Psoas muscle (tissue), 8 donors: ENCODE results near the gene PDE11A. TPM values are rescaled to one million over a fixed set of nuclear protein-coding genes. Genes with fewer than 3 reads are reported as not detected.

ENCODE experiments used
- ATAC-seq, 4 donors: fragments of 200-7000 bp; cut with Tn5 transposase; one replicate each; pipeline ENCODE4 v1.9.1; 2020; ENCODE audit warnings: moderate library complexity in 3 of 4, mild to moderate bottlenecking in 2 of 4
- DNase-seq, 2 donors: peaks; one replicate each; pipeline ENCODE4 v3.0.0-alpha.2; 2020
- H3K27ac ChIP-seq: fragments of 200-600 bp; one replicate; pipeline ENCODE4 v1.8.0; 2022
- H3K27me3 ChIP-seq, 3 donors: fragments of 200-600 bp in 1 of 3; one replicate each; pipeline versions ENCODE4 v1.6.1 to v1.8.0; 2013 to 2022; ENCODE audit warnings: low read length in 2 of 3, mild to moderate bottlenecking in 2 of 3, moderate library complexity in 1 of 3; ENCODE audit not compliant: insufficient read depth in 3 of 3
- H3K36me3 ChIP-seq, 2 donors: fragments of 200-600 bp in 1 of 2; one replicate each; pipeline versions ENCODE4 v1.6.1 to v1.8.0; 2013 to 2022; ENCODE audit warnings: low read depth in 1 of 2, mild to moderate bottlenecking in 1 of 2, moderate library complexity in 1 of 2; ENCODE audit not compliant: insufficient read depth in 1 of 2
- H3K4me1 ChIP-seq: fragments of 200-600 bp; one replicate; pipeline ENCODE4 v1.8.0; 2022
- H3K4me3 ChIP-seq: fragments of 200-600 bp; one replicate; pipeline ENCODE4 v1.8.0; 2022; ENCODE audit warnings: mild to moderate bottlenecking
- H3K9me3 ChIP-seq: fragments of 200-600 bp; one replicate; pipeline ENCODE4 v1.8.0; 2022
- WGBS, 3 donors: extraction: QIAGEN DNeasy Blood & Tissue Kit; methylation state at CpG; one replicate each; pipeline versions ENCODE4 v1.1.6 to v1.1.7; 2013; 5-methylcytosine and 5-hydroxymethylcytosine counted together
- intact Hi-C, 2 donors: fragments of 100-400 bp; cut with DNase I; formaldehyde crosslinking; loops; one replicate each; pipeline versions ENCODE4 v1.11.0 to v1.14.2; 2022
- polyA plus RNA-seq, 3 donors: library from polyadenylated mRNA; stranded (reverse); fragments of 200-250 nt; gene quantifications; one replicate each; pipeline ENCODE4 v1.2.3, GENCODE V29; 2013
- total RNA-seq, 4 donors: library from RNA; stranded (reverse); fragmentation: NEBNext Ultra II Directional in 2 of 4; extraction: Animal tissue kit (Norgen Biotek cat#: 25700) in 2 of 4; gene quantifications; one replicate each; pipeline versions ENCODE4 v1.2.1 to v1.2.4, GENCODE V29; 2021 to 2023
- TF ChIP-seq, protein P1 (sequence below): fragments of 200-600 bp; IDR thresholded peaks from one replicate; pipeline ENCODE4 v1.8.0; 2022; ENCODE audit warnings: antibody characterized with exemption
- donor health status: healthy with polysubstance abuse.
- donor health status: DM: no; HTN: no; CAD: no; lungs with moderate emphysema.
- donor health status: Bipolar disorder and iron deficiency.
- donor health status: healthy.
- donor health status: DM: yes; HTN: yes; CAD: no.
- donor health status: DM: no; HTN: no; CAD: no.
- donor health status: DM: no; HTN: no; CAD: no.
- donor health status: DM: yes; HTN: yes; CAD: no.

PDE11A gene
- total and polyA plus RNA-seq, 7 donors = 0.35 to 39.7 (median 2.3) TPM

GRCh38 chr2:177748360-177748759, 324.2 kb downstream of the PDE11A start:
- Histone ChIP-seq H3K27ac (no peak overlapping the region), H3K4me3 (no peak overlapping the region), H3K4me1 (no peaks in the 10 kb centered on the region), H3K27me3 (no peaks in the 10 kb centered on the region), H3K36me3 (no peaks in the 10 kb centered on the region), H3K9me3 (no peaks in the 10 kb centered on the region)
- intact Hi-C loops = no loop called here
- TF ChIP-seq, protein P1, sequence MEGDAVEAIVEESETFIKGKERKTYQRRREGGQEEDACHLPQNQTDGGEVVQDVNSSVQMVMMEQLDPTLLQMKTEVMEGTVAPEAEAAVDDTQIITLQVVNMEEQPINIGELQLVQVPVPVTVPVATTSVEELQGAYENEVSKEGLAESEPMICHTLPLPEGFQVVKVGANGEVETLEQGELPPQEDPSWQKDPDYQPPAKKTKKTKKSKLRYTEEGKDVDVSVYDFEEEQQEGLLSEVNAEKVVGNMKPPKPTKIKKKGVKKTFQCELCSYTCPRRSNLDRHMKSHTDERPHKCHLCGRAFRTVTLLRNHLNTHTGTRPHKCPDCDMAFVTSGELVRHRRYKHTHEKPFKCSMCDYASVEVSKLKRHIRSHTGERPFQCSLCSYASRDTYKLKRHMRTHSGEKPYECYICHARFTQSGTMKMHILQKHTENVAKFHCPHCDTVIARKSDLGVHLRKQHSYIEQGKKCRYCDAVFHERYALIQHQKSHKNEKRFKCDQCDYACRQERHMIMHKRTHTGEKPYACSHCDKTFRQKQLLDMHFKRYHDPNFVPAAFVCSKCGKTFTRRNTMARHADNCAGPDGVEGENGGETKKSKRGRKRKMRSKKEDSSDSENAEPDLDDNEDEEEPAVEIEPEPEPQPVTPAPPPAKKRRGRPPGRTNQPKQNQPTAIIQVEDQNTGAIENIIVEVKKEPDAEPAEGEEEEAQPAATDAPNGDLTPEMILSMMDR = no peak
- WGBS, 3 donors = 76 to 82% (median 77%) methylated on average over 3 of the region's 3 CpGs
- ATAC-seq (no peak), DNase-seq (no peak)

- Histone ChIP-seq H3K27me3 (no peaks in the 10 kb centered on the region), H3K27ac (no peak overlapping the region), H3K9me3 (no peaks in the 10 kb centered on the region), H3K36me3 (no peaks in the 10 kb centered on the region), H3K4me1 (no peaks in the 10 kb centered on the region), H3K4me3 (no peak overlapping the region)
- intact Hi-C loops = no loop called here
- 88 to 95% (median 91%) methylated on average over 4 of the region's 4 CpGs for WGBS, 3 donors
- TF ChIP-seq, protein P1 = no peak
- ATAC-seq (no peak), DNase-seq (no peak)
Observed at GRCh38 chr2:177747384-177747783, 325.2 kb downstream of the PDE11A start.

DNA sequence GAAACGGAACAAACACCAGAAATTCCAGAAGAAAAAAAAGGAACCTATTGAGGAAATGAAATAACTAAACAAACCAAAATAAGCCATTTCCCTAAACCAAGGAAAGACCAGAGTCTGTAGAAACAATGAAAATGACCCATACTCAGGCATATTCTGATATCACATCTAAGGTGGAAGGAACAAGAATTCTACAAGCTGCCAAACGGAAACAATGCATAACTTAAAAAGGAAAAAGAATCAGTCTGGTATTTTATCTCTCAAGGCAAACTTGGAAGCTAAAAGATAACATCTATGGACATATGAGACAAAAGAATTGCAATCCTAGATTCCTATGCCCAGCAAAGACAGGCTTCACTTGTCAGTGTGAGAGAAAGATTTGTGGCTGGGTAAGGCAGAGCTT, 326.2 kb downstream of the PDE11A start:
- Histone ChIP-seq H3K36me3 (no peaks in the 10 kb centered on the region), H3K9me3 (no peaks in the 10 kb centered on the region), H3K4me1 (no peaks in the 10 kb centered on the region), H3K27ac (no peak overlapping the region), H3K27me3 (no peaks in the 10 kb centered on the region), H3K4me3 (no peak overlapping the region)
- intact Hi-C loops = no loop called here
- ATAC-seq (no peak), DNase-seq (no peak)
- 64 to 73% (median 66%) methylated on average over 2 of the region's 2 CpGs for WGBS, 3 donors
- TF ChIP-seq, protein P1 = no peak

GRCh38 chr2:177745531-177745930, 327.0 kb downstream of the PDE11A start:
- Histone ChIP-seq H3K27me3 (no peaks in the 10 kb centered on the region), H3K9me3 (no peaks in the 10 kb centered on the region), H3K4me3 (no peak overlapping the region), H3K27ac (no peak overlapping the region), H3K36me3 (no peaks in the 10 kb centered on the region), H3K4me1 (no peaks in the 10 kb centered on the region)
- intact Hi-C loops = no loop called here
- WGBS, 3 donors = 86 to 88% (median 87%) methylated on average over 1 of the region's 1 CpG
- DNase-seq (no peak), ATAC-seq (no peak)
- TF ChIP-seq, protein P1 = no peak

DNA sequence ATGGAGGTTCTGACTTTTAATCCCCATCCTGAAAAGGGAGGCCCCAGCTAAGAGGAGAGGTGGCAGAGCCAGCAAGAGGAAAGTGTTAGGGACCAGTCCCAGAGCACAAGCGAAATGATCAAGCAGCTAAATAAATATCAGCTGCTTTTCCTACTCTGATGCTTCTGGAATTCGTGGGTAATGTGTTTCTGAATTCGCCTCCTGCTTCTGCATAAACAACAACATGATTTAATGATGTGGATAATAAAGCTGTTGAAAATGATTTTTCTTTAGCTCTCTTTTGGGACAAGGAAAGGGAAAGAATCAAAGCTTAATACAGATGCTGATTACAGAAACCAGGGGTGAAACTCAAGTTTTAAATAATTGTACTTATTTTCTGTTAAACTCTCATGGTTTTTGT, 329.7 kb downstream of the PDE11A start:
- intact Hi-C loops = no loop called here
- TF ChIP-seq, protein P1 = no peak
- 67 to 76% (median 76%) methylated on average over 3 of the region's 3 CpGs for WGBS, 3 donors
- no peak for ATAC-seq
- Histone ChIP-seq H3K27me3 (no peaks in the 10 kb centered on the region), H3K27ac (no peak overlapping the region), H3K36me3 (no peaks in the 10 kb centered on the region), H3K4me3 (no peak overlapping the region), H3K9me3 (no peaks in the 10 kb centered on the region), H3K4me1 (no peaks in the 10 kb centered on the region)
- DNase-seq = no peak
